GM19025 (cell line): Measurements from ENCODE around the gene C1QL3.

Experiments used
- ATAC-seq: cut with Tn5 transposase; IDR thresholded peaks from one replicate; pipeline ENCODE4 v1.9.1; 2021; ENCODE audit warnings: mild to moderate bottlenecking, low read depth, moderate library complexity; ENCODE audit not compliant: unreplicated experiment

The C1QL3 gene

DNA sequence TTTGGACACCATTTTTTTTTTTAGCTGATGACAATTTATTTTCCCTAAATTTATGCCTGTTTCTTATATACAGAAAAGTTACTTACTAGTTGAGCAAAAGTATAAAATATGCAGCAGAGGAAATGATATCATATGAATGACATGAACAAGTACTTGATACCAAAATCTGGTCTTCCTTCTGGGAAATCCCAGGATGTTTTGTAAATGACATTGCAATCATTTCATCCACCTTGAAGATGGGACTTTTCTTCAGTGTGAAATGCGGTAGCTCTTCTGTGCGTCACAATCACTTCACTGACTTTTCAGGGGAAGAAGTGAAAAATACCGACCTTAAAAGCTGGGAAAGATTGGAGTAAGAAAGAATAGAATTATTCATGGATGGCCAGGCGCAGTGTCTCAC is 23.8 kb downstream of the C1QL3 start:
- no peak for ATAC-seq

DNA sequence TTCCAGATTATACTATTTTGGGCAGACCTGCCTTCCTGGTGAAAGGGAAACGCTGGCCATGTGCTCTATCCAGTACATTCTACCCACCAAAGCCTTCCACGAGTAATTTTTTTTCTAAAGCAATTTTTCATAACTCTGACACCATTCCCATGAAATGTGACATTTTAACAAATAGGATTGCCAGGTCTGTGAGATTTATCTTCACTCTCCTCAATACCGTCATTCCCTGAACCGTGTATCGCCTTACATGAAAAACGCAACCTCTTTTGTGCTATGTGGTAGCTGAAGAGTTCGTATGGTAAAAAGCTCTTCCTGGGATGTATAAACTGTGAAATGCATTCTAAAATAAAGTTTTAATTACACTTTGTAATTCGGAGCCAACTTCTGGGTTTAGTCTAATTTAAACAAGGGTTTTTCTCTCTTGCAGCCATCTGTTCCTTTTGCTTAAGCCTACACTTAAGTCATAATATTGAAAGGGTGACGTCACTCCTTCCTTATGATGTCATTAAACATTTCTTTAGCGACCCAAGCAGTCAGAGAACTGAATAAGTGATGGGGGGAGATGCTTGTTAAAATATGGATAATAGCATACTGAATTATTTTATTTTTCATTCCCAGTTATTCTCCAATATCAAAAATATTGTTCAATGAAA is 27.7 kb downstream of the C1QL3 start:
- no peak for ATAC-seq

GRCh38 chr10:16491933-16492332 is 29.7 kb downstream of the C1QL3 start:
- ATAC-seq: no peak

DNA sequence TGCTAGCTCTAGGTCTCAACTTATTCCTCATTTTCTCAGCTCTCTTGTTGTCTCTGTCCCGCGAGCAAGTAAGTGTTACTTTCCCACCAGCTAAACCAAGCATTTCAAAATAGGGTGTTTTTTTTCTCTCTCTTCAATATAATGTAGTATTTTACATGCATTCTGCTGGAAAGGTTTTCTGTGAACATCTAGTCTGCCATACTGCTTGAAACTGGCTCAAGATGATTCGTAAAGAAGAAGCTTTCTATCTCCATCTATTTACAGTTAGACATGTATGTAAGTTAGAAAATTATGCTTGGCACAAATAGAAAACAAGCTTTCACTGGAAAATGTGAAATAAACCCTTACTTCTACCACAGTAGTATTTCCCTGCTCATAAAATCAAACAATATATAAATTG is 31.2 kb downstream of the C1QL3 start:
- ATAC-seq: no peak

DNA sequence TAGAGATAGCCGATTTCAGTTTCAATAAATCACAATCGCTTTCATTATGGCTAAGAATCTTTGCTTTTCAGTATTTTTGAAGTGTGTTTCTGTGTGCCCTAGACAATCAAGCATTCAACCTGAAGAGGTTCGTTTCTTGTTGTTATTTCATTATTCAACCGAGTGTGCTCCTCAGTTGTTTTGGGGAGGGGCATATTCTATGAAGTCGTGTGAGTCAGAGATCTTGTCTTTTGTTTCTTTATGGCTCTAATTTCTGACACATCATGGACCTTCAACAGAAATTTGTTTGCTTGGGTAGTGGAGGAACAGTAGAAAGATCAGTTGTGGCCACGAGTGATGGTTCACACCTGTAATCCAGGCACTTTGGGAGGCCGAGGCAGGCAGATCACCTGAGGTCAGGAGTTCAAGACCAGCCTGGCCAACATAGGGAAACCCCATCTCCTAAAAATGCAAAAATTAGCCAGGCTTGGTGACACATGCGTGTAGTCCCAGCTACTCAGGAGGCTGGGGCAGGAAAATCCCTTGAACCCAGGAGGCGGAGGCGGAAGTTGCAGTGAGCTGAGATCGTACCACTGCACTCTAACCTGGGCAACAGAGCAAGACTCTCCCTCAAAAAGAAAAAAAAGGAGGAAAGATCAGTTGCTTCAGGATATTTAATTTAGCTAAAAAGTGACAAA is 38.3 kb downstream of the C1QL3 start:
- peak; percentile 57 for ATAC-seq

- ATAC-seq: no peak
Measured at GRCh38 chr10:16481052-16481728, 40.5 kb downstream of the C1QL3 start.

GRCh38 chr10:16478801-16479200 is 42.9 kb downstream of the C1QL3 start:
- ATAC-seq: no peak

GRCh38 chr10:16477757-16478156 is 43.9 kb downstream of the C1QL3 start:
- no peak for ATAC-seq

GRCh38 chr10:16472828-16473227 is 48.9 kb downstream of the C1QL3 start:
- no peak for ATAC-seq

- ATAC-seq: no peak
Measured at GRCh38 chr10:16470747-16471146, 50.9 kb downstream of the C1QL3 start.

GRCh38 chr10:16466001-16466400 is 55.7 kb downstream of the C1QL3 start:
- no peak for ATAC-seq
